ENCODE data around the gene DRAXIN.
A peak's percentile ranks its signal among the peaks of the same experiment; 100 is the strongest.

The DRAXIN gene

GRCh38 chr1:11729498-11730428, 38.3 kb downstream of the DRAXIN start:
- H3K4me2 ChIP-seq (ENCODE audit: low read depth, low read length), result peak overlapping the region; percentile 60
- no peaks in the 10 kb centered on the region for H3K79me2 ChIP-seq (ENCODE audit: low read length)
- H3K4me1 ChIP-seq (ENCODE audit: low read length), result peaks cover 14% of the 10 kb centered on the region
- H4K20me1 ChIP-seq (ENCODE audit: insufficient read depth, low read length), result no peaks in the 10 kb centered on the region
- H3F3A ChIP-seq (ENCODE audit: insufficient read depth, low read length), result no peaks in the 10 kb centered on the region
- H2AFZ ChIP-seq (ENCODE audit: low read length), result no peak overlapping the region
- TF ChIP-seq EZH2phosphoT487 (IDR thresholded peaks at IDR 0.05; ENCODE audit: low read length) (no peak), CTCF (IDR thresholded peaks at IDR 0.05; ENCODE audit: low read length) (no peak), EZH2 (optimal IDR thresholded peaks at IDR 0.05; ENCODE audit: low read depth, low read length) (no peak)
- H3K9me3 ChIP-seq (replicated peaks; ENCODE audit: insufficient read depth, low read length), result no peaks in the 10 kb centered on the region
- 0 out of 2 replicates have a peak overlapping the region, but pooled peaks have one; percentile 37 for H3K4me3 ChIP-seq (ENCODE audit: low read length)
- DNase-seq, result no peak
- no peaks in the 10 kb centered on the region for H3K27me3 ChIP-seq (replicated peaks; ENCODE audit: insufficient read depth, low read length)
- no peaks in the 10 kb centered on the region for H3K36me3 ChIP-seq (replicated peaks; ENCODE audit: insufficient read depth, low read length)
- H3K27ac ChIP-seq (ENCODE audit: low read length), result no peak overlapping the region
- no peaks in the 10 kb centered on the region for H3K9me2 ChIP-seq (replicated peaks; ENCODE audit: insufficient read depth, low read length)
- H3K9ac ChIP-seq (ENCODE audit: low read length), result no peak overlapping the region

DNA sequence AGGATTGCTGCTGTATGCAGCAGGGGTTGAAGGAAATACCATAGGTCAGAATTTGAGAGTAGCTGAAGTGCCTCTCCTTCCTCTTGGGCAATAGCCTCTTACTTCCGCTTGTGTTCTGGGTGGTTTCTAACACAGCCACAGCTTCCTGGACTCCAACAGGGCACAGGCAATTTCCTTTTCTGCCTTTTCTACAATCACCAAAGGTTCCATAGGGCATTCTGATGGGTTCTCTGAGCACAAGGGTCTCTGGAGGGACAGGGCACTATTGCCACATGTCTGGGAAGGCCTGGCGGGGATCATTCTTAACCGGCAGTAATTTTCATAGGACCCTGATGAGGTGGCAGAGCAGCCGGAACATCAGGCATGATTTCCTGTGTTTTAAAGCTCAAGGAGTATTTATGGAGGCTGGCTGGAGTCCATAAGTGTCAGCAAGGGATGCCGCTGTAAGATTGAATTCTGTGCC, 39.0 kb downstream of the DRAXIN start:
- H3K36me3 ChIP-seq (replicated peaks; ENCODE audit: insufficient read depth, low read length), result no peaks in the 10 kb centered on the region
- H3K9me2 ChIP-seq (replicated peaks; ENCODE audit: insufficient read depth, low read length), result no peaks in the 10 kb centered on the region
- peaks cover 4% of the 10 kb centered on the region; the same call in 1 of the 2 replicates for H3F3A ChIP-seq (ENCODE audit: insufficient read depth, low read length)
- peak overlapping the region; percentile 36; the same call in 1 of the 2 replicates for H3K9ac ChIP-seq (ENCODE audit: low read length)
- H3K4me2 ChIP-seq (ENCODE audit: low read depth, low read length), result peak overlapping the region; percentile 60
- H3K9me3 ChIP-seq (replicated peaks; ENCODE audit: insufficient read depth, low read length), result no peaks in the 10 kb centered on the region
- peak overlapping the region; percentile 65 for H2AFZ ChIP-seq (ENCODE audit: low read length)
- DNase-seq, result peak; percentile 74
- peak overlapping the region; percentile 29; the same call in 1 of the 2 replicates for H3K27ac ChIP-seq (ENCODE audit: low read length)
- no peaks in the 10 kb centered on the region for H3K79me2 ChIP-seq (ENCODE audit: low read length)
- no peaks in the 10 kb centered on the region for H3K27me3 ChIP-seq (replicated peaks; ENCODE audit: insufficient read depth, low read length)
- no peaks in the 10 kb centered on the region for H4K20me1 ChIP-seq (ENCODE audit: insufficient read depth, low read length)
- peak overlapping the region; percentile 37 for H3K4me3 ChIP-seq (ENCODE audit: low read length)
- no peak for TF ChIP-seq EZH2 (optimal IDR thresholded peaks at IDR 0.05; ENCODE audit: low read depth, low read length)
- TF ChIP-seq CTCF (IDR thresholded peaks at IDR 0.05; ENCODE audit: low read length), result no peak
- no peak for TF ChIP-seq EZH2phosphoT487 (IDR thresholded peaks at IDR 0.05; ENCODE audit: low read length)
- H3K4me1 ChIP-seq (ENCODE audit: low read length), result peaks cover 17% of the 10 kb centered on the region

- H3K27ac ChIP-seq (ENCODE audit: low read length), result no peak overlapping the region
- H2AFZ ChIP-seq (ENCODE audit: low read length), result no peak overlapping the region
- H3K79me2 ChIP-seq (ENCODE audit: low read length), result no peaks in the 10 kb centered on the region
- no peak for DNase-seq
- no peaks in the 10 kb centered on the region for H3K9me3 ChIP-seq (replicated peaks; ENCODE audit: insufficient read depth, low read length)
- no peak overlapping the region for H3K4me3 ChIP-seq (ENCODE audit: low read length)
- H3K27me3 ChIP-seq (replicated peaks; ENCODE audit: insufficient read depth, low read length), result no peaks in the 10 kb centered on the region
- peaks cover 20% of the 10 kb centered on the region for H3K4me1 ChIP-seq (ENCODE audit: low read length)
- H3K9ac ChIP-seq (ENCODE audit: low read length), result no peak overlapping the region
- H4K20me1 ChIP-seq (ENCODE audit: insufficient read depth, low read length), result no peaks in the 10 kb centered on the region
- H3F3A ChIP-seq (ENCODE audit: insufficient read depth, low read length), result peaks cover 15% of the 10 kb centered on the region; the same call in 1 of the 2 replicates
- no peak overlapping the region for H3K4me2 ChIP-seq (ENCODE audit: low read depth, low read length)
- H3K36me3 ChIP-seq (replicated peaks; ENCODE audit: insufficient read depth, low read length), result no peaks in the 10 kb centered on the region
- TF ChIP-seq CTCF (IDR thresholded peaks at IDR 0.05; ENCODE audit: low read length), result no peak
- TF ChIP-seq EZH2 (optimal IDR thresholded peaks at IDR 0.05; ENCODE audit: low read depth, low read length), result no peak
- TF ChIP-seq EZH2phosphoT487 (IDR thresholded peaks at IDR 0.05; ENCODE audit: low read length), result no peak
- no peaks in the 10 kb centered on the region for H3K9me2 ChIP-seq (replicated peaks; ENCODE audit: insufficient read depth, low read length)
Measured at GRCh38 chr1:11731691-11732283, 40.3 kb downstream of the DRAXIN start.

All from MM.1S (cell line).